Panc1 (cell line): Measurements from ENCODE around the gene OR2T8. TPM values are rescaled to one million over a fixed set of nuclear protein-coding genes. Genes with fewer than 3 reads are reported as not detected.

Experiments
- ATAC-seq: fragments of 200-7000 bp; cut with Tn5 transposase; 2 replicates; pipeline ENCODE4 v1.9.1; 2020; ENCODE audit warnings: mild to moderate bottlenecking, moderate library complexity
- BruUV-seq: library from RNA; stranded (reverse); fragments of 400-500 nt; replicated peaks from 2 replicates; lab custom pipeline; 2021; lab: Mats Ljungman, UMichigan
- CTCF ChIA-PET: fragments of 300-600 bp; sonication (Branson Sonifier 250); formaldehyde crosslinking; loops from one replicate; lab custom pipeline; 2022; ENCODE audit warnings: antibody characterized with exemption; lab: Charles Lee
- POLR2A ChIA-PET: fragments of 300-600 bp; sonication (Branson Sonifier 250); formaldehyde crosslinking; loops from one replicate; lab custom pipeline; 2022; ENCODE audit warnings: antibody characterized with exemption; lab: Charles Lee
- DNase-seq: peaks from one replicate; pipeline ENCODE4 v3.0.0-alpha.2; 2010; ENCODE audit warnings: low read depth, low spot score
- H3K27ac ChIP-seq: 2 replicates; pipeline ENCODE4 v1.5.1; 2011; ENCODE audit warnings: mild to moderate bottlenecking, low read length, inconsistent platforms
- H3K27me3 ChIP-seq: fragments of 200-500 bp; sonication (Bioruptor generic); 2 replicates; pipeline ENCODE4 v1.6.0; 2014; ENCODE audit warnings: low read length, inconsistent platforms; ENCODE audit not compliant: control insufficient read depth, insufficient read depth
- H3K36me3 ChIP-seq: fragments of 200-500 bp; sonication (Bioruptor generic); 2 replicates; pipeline ENCODE4 v1.5.1; 2014; ENCODE audit warnings: inconsistent platforms, mild to moderate bottlenecking, low read length, moderate library complexity; ENCODE audit not compliant: control insufficient read depth, insufficient read depth
- H3K4me1 ChIP-seq: 2 replicates; pipeline ENCODE4 v1.5.1; 2011; ENCODE audit warnings: inconsistent platforms, mild to moderate bottlenecking, low read length, moderate library complexity; ENCODE audit not compliant: control insufficient read depth, insufficient read depth
- H3K4me3 ChIP-seq, 2 experiments: 2 replicates each; pipeline ENCODE4 v1.5.1; 2011 to 2012; ENCODE audit warnings: low read depth in 2 of 2, low read length in 2 of 2, mild to moderate bottlenecking in 2 of 2, inconsistent platforms in 1 of 2, moderate library complexity in 1 of 2
- H3K9me3 ChIP-seq: fragments of 200-500 bp; sonication (Bioruptor generic); 2 replicates; pipeline ENCODE4 v1.5.1; 2014; ENCODE audit warnings: low read depth, mild to moderate bottlenecking, inconsistent platforms, low read length, moderate library complexity; ENCODE audit not compliant: control insufficient read depth, insufficient read depth
- POLR2AphosphoS5 ChIP-seq: IDR thresholded peaks from 2 replicates; pipeline ENCODE4 v1.6.1; 2012; ENCODE audit warnings: mild to moderate bottlenecking, low read depth, low read length, moderate library complexity
- SIN3A ChIP-seq: IDR thresholded peaks from 2 replicates; pipeline ENCODE4 v1.6.1; 2012; ENCODE audit warnings: low read depth, mild to moderate bottlenecking, low read length, moderate library complexity, borderline replicate concordance; ENCODE audit not compliant: insufficient read depth
- TCF7L2 ChIP-seq: IDR thresholded peaks from 2 replicates; pipeline ENCODE4 v1.6.1; 2011; ENCODE audit warnings: mild to moderate bottlenecking, low read depth, low read length, inconsistent platforms
- in situ Hi-C: cut with HindIII; loops from 2 replicates; pipeline ENCODE4 v1.10.0; 2016; ENCODE audit warnings: low sequenced_read_pairs, low pct_unique_long_range_greater_than_20kb
- intact Hi-C: fragments of 100-400 bp; cut with micrococcal nuclease; formaldehyde crosslinking; loops from one replicate; pipeline ENCODE4 v1.10.0; 2022; ENCODE audit not compliant: unreplicated experiment
- total RNA-seq: library from RNA; stranded (reverse); gene quantifications from one replicate; pipeline ENCODE4 v1.2.1, GENCODE V29; 2021; ENCODE audit not compliant: unreplicated experiment
- TF ChIP-seq, protein P1 (sequence below), 2 experiments: IDR thresholded peaks; 2 replicates each; pipeline ENCODE4 v1.6.1; 2011 to 2012; ENCODE audit warnings: low read depth in 2 of 2, control low read depth in 1 of 2, low read length in 1 of 2, mild to moderate bottlenecking in 1 of 2, moderate library complexity in 1 of 2; ENCODE audit not compliant: insufficient read depth in 1 of 2
- TF ChIP-seq, protein P2 (sequence below): fragments of 450-650 bp; IDR thresholded peaks from 2 replicates; pipeline ENCODE4 v1.5.1; 2017; ENCODE audit warnings: mild to moderate bottlenecking

Gene OR2T8
- total RNA-seq, 1 experiment from 2014 or later, result not detected

- ChIA-PET POLR2A (no interaction called here), CTCF (no interaction called here)
- TF ChIP-seq, protein P1, sequence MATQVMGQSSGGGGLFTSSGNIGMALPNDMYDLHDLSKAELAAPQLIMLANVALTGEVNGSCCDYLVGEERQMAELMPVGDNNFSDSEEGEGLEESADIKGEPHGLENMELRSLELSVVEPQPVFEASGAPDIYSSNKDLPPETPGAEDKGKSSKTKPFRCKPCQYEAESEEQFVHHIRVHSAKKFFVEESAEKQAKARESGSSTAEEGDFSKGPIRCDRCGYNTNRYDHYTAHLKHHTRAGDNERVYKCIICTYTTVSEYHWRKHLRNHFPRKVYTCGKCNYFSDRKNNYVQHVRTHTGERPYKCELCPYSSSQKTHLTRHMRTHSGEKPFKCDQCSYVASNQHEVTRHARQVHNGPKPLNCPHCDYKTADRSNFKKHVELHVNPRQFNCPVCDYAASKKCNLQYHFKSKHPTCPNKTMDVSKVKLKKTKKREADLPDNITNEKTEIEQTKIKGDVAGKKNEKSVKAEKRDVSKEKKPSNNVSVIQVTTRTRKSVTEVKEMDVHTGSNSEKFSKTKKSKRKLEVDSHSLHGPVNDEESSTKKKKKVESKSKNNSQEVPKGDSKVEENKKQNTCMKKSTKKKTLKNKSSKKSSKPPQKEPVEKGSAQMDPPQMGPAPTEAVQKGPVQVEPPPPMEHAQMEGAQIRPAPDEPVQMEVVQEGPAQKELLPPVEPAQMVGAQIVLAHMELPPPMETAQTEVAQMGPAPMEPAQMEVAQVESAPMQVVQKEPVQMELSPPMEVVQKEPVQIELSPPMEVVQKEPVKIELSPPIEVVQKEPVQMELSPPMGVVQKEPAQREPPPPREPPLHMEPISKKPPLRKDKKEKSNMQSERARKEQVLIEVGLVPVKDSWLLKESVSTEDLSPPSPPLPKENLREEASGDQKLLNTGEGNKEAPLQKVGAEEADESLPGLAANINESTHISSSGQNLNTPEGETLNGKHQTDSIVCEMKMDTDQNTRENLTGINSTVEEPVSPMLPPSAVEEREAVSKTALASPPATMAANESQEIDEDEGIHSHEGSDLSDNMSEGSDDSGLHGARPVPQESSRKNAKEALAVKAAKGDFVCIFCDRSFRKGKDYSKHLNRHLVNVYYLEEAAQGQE (IDR thresholded peaks at IDR 0.05; ENCODE audit: insufficient read depth in 1 of 2, low read depth in 2 of 2, low read length in 1 of 2), result no peak
- TF ChIP-seq, protein P2, sequence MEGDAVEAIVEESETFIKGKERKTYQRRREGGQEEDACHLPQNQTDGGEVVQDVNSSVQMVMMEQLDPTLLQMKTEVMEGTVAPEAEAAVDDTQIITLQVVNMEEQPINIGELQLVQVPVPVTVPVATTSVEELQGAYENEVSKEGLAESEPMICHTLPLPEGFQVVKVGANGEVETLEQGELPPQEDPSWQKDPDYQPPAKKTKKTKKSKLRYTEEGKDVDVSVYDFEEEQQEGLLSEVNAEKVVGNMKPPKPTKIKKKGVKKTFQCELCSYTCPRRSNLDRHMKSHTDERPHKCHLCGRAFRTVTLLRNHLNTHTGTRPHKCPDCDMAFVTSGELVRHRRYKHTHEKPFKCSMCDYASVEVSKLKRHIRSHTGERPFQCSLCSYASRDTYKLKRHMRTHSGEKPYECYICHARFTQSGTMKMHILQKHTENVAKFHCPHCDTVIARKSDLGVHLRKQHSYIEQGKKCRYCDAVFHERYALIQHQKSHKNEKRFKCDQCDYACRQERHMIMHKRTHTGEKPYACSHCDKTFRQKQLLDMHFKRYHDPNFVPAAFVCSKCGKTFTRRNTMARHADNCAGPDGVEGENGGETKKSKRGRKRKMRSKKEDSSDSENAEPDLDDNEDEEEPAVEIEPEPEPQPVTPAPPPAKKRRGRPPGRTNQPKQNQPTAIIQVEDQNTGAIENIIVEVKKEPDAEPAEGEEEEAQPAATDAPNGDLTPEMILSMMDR, result no peak
- TF ChIP-seq TCF7L2 (no peak), SIN3A (no peak), POLR2AphosphoS5 (no peak)
- BruUV-seq, result no TSS peak
- no peak overlapping the region for H3K27ac ChIP-seq
- no peaks in the 10 kb centered on the region for H3K9me3 ChIP-seq
- H3K4me3 ChIP-seq, result no peak overlapping the region
- in situ Hi-C loops (no loop called here), intact Hi-C loops (no loop called here)
- DNase-seq (no peak), ATAC-seq (no peak)
- H3K4me1 ChIP-seq, result no peaks in the 10 kb centered on the region
- no peaks in the 10 kb centered on the region for H3K27me3 ChIP-seq
- H3K36me3 ChIP-seq, result no peaks in the 10 kb centered on the region
These were observed 3.9 kb downstream of the OR2T8 start for GRCh38 chr1:247923941-247924340.

DNA sequence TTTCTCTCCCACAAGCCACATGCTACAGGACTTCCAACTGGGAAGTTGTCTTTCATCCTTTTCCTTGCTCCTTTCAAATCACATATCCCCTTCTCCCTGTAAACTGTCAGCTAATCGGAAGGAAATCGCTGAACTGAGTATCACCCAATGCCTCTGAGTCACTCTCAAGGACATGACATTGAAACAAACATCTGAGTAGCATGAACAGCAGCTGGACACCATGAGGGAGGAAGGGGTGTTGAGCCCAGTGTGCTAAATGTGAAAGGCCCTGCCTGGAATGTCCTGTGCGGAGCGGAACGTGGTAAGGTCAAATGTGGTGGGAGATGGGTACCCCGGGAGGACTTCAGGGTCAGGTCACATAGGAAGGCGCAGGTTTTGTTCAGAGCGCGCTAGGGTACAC lies 4.8 kb downstream of the OR2T8 start, which contains the start of gene OR2AJ1:
TSS of gene OR2AJ1 (plus strand) at position 22 of the 400 bp plus-strand sequence. CDS start 8,880 bp downstream, outside the sequence.
- ATAC-seq, result no peak
- Histone ChIP-seq H3K4me3 (no peak within 1 kb of the TSS), H3K36me3 (no peaks in the 10 kb centered on the region), H3K27me3 (no peaks in the 10 kb centered on the region), H3K4me1 (no peaks in the 10 kb centered on the region), H3K27ac (no peak within 1 kb of the TSS), H3K9me3 (no peaks in the 10 kb centered on the region)
- intact Hi-C loops (no loop called here), in situ Hi-C loops (no loop called here)
- TF ChIP-seq, protein P2, result no peak
- ChIA-PET CTCF (no interaction called here), POLR2A (no interaction called here)
- DNase-seq, result no peak
- no TSS peak for BruUV-seq
